GM10266 (cell line): ENCODE results near the gene MAZ.
"Not testable (repeated sequence)": the region's sequence is repeated elsewhere in the genome, so short reads cannot be mapped to it uniquely, and the experiment has no call there.

Experiments
- DNase-seq: peaks from one replicate; pipeline ENCODE4 v3.0.0; 2012; ENCODE audit errors: extremely low spot score
- TF ChIP-seq, protein P1 (sequence below): IDR thresholded peaks from 2 replicates; pipeline ENCODE4 v1.5.1; 2012; ENCODE audit warnings: mild to moderate bottlenecking, low read depth; ENCODE audit not compliant: control insufficient read depth, insufficient read depth; ENCODE audit errors: missing control alignments

The MAZ gene

DNA sequence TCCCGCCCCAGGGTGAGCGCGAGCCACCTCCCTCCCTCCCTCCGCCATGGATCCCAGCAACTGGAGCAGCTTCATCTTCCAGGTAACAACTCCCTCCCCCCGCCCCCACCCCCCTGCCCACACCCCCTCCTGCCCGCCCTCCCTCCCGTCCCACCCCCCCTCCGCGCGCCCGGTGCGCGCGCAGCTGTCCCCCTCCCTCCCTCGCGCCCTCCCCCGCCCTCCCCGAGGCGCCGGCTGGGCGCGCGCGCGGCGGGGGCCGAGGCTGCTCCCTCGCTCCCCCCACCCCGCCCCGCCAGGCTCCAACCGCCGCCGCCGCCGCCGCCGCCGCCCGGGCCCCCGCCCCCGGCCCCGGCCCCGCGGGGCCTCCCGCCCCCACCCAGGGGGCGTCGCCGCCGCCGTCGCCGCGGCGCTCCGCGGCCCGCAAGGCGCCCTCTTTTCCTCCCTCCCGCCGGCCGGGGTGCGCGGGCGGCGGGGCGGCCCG is at the start of gene MAZ:
Gene MAZ, plus strand, starts transcription at position 431 of the 481 bp plus-strand sequence. CDS start 173 bp downstream, outside the sequence.
- peak; percentile 92 for DNase-seq
- TF ChIP-seq, protein P1, sequence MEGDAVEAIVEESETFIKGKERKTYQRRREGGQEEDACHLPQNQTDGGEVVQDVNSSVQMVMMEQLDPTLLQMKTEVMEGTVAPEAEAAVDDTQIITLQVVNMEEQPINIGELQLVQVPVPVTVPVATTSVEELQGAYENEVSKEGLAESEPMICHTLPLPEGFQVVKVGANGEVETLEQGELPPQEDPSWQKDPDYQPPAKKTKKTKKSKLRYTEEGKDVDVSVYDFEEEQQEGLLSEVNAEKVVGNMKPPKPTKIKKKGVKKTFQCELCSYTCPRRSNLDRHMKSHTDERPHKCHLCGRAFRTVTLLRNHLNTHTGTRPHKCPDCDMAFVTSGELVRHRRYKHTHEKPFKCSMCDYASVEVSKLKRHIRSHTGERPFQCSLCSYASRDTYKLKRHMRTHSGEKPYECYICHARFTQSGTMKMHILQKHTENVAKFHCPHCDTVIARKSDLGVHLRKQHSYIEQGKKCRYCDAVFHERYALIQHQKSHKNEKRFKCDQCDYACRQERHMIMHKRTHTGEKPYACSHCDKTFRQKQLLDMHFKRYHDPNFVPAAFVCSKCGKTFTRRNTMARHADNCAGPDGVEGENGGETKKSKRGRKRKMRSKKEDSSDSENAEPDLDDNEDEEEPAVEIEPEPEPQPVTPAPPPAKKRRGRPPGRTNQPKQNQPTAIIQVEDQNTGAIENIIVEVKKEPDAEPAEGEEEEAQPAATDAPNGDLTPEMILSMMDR, result no peak

- TF ChIP-seq, protein P1, result no peak
- DNase-seq, result no peak
Observed at GRCh38 chr16:29756654-29757053, 49.7 kb upstream of the MAZ start.

- DNase-seq, result not testable (repeated sequence)
Observed at GRCh38 chr16:29757086-29757485, 49.2 kb upstream of the MAZ start.

- TF ChIP-seq, protein P1, result no peak
- no peak for DNase-seq
Observed at GRCh38 chr16:29757950-29758466, 48.3 kb upstream of the MAZ start.

DNA sequence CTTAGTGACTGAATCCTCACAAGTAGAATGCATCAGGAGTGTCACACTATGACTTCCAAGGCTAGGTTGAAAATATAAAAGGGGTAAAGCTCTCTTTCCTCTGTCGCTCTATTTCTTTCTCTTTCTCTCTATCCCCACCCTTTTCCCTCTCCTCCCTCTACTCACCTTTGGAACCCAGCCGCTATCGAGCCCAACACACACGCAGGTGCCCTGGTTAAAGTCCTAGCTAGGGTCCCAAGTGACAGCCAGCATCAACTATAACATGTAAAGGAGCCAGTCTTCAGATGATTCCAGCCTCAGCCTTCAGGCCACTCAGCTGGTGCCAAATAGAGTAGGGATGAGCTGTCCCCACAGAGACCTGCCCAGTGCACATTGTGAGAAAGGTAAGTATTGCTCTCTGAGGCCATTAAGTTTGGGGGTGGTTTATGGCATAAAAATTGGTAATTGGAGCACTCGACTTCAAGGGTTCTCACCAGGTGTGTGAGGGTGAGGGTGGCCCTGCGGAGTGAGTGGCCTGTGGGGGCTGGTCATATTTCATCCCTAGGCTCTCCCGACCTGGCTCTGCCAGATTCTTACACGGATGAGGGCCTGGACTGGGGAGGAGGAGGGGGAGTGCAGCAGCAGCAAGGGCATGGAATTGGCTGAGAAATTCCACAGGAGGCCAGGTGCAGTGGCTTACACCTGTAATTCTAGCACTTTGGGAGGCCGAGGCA is 45.6 kb upstream of the MAZ start:
- TF ChIP-seq, protein P1, result no peak
- DNase-seq, result no peak

- DNase-seq, result not testable (repeated sequence)
Observed at GRCh38 chr16:29761280-29761651, 45.1 kb upstream of the MAZ start.

GRCh38 chr16:29761882-29762281 is 44.4 kb upstream of the MAZ start:
- TF ChIP-seq, protein P1, result no peak

GRCh38 chr16:29763326-29763725 is 43.0 kb upstream of the MAZ start:
- no peak for DNase-seq
- TF ChIP-seq, protein P1, result no peak

More at GRCh38 chr16:29761882-29762281, 44.4 kb upstream of the MAZ start:
- no peak for DNase-seq
